Activated CD4-positive, alpha-beta T cell treated with anti-CD3 and anti-CD28 coated beads, Interleukin-2, amount 10 ng/mL, durations not matched to agents 7 days and 5 days (primary cell): Measurements from ENCODE around the gene DYNC2I2. TPM values are rescaled to one million over a fixed set of nuclear protein-coding genes. Genes with fewer than 3 reads are reported as not detected.

Experiments
- CTCF ChIA-PET: fragments of 350-600 bp; sonication (Branson Sonifier 250); formaldehyde crosslinking; loops from one replicate; lab custom pipeline; 2021; ENCODE audit warnings: antibody characterized with exemption; lab: Charles Lee
- POLR2A ChIA-PET: fragments of 350-600 bp; sonication (Branson Sonifier 250); formaldehyde crosslinking; loops from one replicate; lab custom pipeline; 2021; ENCODE audit warnings: antibody characterized with exemption; lab: Charles Lee
- DNase-seq: peaks from one replicate; pipeline ENCODE4 v3.0.0-alpha.2; 2020
- H3K27ac Mint-ChIP-seq: one replicate; pipeline ENCODE4 v1.8.0; 2021; ENCODE audit warnings: mild to moderate bottlenecking, moderate library complexity, mixed read lengths
- H3K27me3 Mint-ChIP-seq: one replicate; pipeline ENCODE4 v1.8.0; 2021; ENCODE audit warnings: mixed read lengths
- H3K36me3 Mint-ChIP-seq: one replicate; pipeline ENCODE4 v1.8.0; 2021; ENCODE audit warnings: low read depth, mixed read lengths
- H3K4me1 Mint-ChIP-seq: one replicate; pipeline ENCODE4 v1.8.0; 2021; ENCODE audit warnings: mixed read lengths
- H3K4me3 Mint-ChIP-seq: one replicate; pipeline ENCODE4 v1.8.0; 2021; ENCODE audit warnings: mild to moderate bottlenecking, moderate library complexity, mixed read lengths
- H3K9me3 Mint-ChIP-seq: one replicate; pipeline ENCODE4 v1.8.0; 2021; ENCODE audit warnings: mixed read lengths
- total RNA-seq, 2 experiments: library from RNA; stranded (reverse); gene quantifications; one replicate each; pipeline ENCODE4 v1.2.3, GENCODE V29; 2021

Gene DYNC2I2
- total RNA-seq, 2 experiments from 2014 or later = 60.6 to 68.3 TPM

- peaks cover 48% of the 10 kb centered on the region for H3K36me3 Mint-ChIP-seq
- H3K27me3 Mint-ChIP-seq = no peaks in the 10 kb centered on the region
- POLR2A ChIA-PET = no interaction called here
Observed at GRCh38 chr9:128619127-128619526, 37.5 kb downstream of the DYNC2I2 start.

GRCh38 chr9:128617943-128618342, 38.7 kb downstream of the DYNC2I2 start:
- Mint-ChIP-seq H3K27ac (no peak overlapping the region), H3K36me3 (peaks cover 56% of the 10 kb centered on the region), H3K4me1 (no peaks in the 10 kb centered on the region), H3K4me3 (no peak overlapping the region), H3K27me3 (no peaks in the 10 kb centered on the region), H3K9me3 (no peaks in the 10 kb centered on the region)
- CTCF ChIA-PET = interaction anchor here (2.4 kb wide), 1 partner anchor 11 kb away, joined by 5 read pairs; no protein-coding TSS in a partner anchor
- DNase-seq = no peak
- POLR2A ChIA-PET = interaction anchor here (0.5 kb wide), 1 partner anchor 73 kb away, joined by 4 read pairs; no protein-coding TSS in a partner anchor

More at GRCh38 chr9:128619127-128619526, 37.5 kb downstream of the DYNC2I2 start:
- H3K4me1 Mint-ChIP-seq = no peaks in the 10 kb centered on the region
- H3K9me3 Mint-ChIP-seq = no peaks in the 10 kb centered on the region
- H3K27ac Mint-ChIP-seq = no peak overlapping the region
- no peak overlapping the region for H3K4me3 Mint-ChIP-seq
- DNase-seq = no peak
- CTCF ChIA-PET = no interaction called here

GRCh38 chr9:128615571-128615970, 41.1 kb downstream of the DYNC2I2 start:
- ChIA-PET POLR2A (no interaction called here), CTCF (interaction anchor here (2.4 kb wide), 1 partner anchor 9 kb away, joined by 5 read pairs; no protein-coding TSS in a partner anchor)
- H3K9me3 Mint-ChIP-seq = no peaks in the 10 kb centered on the region
- H3K27me3 Mint-ChIP-seq = no peaks in the 10 kb centered on the region
- H3K4me1 Mint-ChIP-seq = no peaks in the 10 kb centered on the region
- H3K4me3 Mint-ChIP-seq = no peak overlapping the region
- peak overlapping the region; percentile 9 for H3K27ac Mint-ChIP-seq
- peaks cover 60% of the 10 kb centered on the region for H3K36me3 Mint-ChIP-seq
- DNase-seq = no peak

GRCh38 chr9:128614728-128615127, 41.9 kb downstream of the DYNC2I2 start:
- Mint-ChIP-seq H3K4me1 (no peaks in the 10 kb centered on the region), H3K27ac (no peak overlapping the region), H3K36me3 (peaks cover 65% of the 10 kb centered on the region), H3K4me3 (no peak overlapping the region), H3K9me3 (no peaks in the 10 kb centered on the region), H3K27me3 (no peaks in the 10 kb centered on the region)
- DNase-seq = no peak
- CTCF ChIA-PET = interaction anchor here (0.6 kb wide), 1 partner anchor 238 kb away, joined by 3 read pairs; no protein-coding TSS in a partner anchor
- POLR2A ChIA-PET = no interaction called here

- no peak for DNase-seq
- peaks cover 73% of the 10 kb centered on the region for H3K36me3 Mint-ChIP-seq
- ChIA-PET CTCF (interaction anchor here (1.0 to 1.9 kb wide), 3 partner anchors 9 to 53 kb away, joined by 3 to 5 read pairs (median 3); no protein-coding TSS in a partner anchor), POLR2A (no interaction called here)
- H3K9me3 Mint-ChIP-seq = no peaks in the 10 kb centered on the region
- H3K4me1 Mint-ChIP-seq = no peaks in the 10 kb centered on the region
- H3K4me3 Mint-ChIP-seq = no peak overlapping the region
- H3K27ac Mint-ChIP-seq = no peak overlapping the region
- H3K27me3 Mint-ChIP-seq = no peaks in the 10 kb centered on the region
Observed at GRCh38 chr9:128611600-128612394, 44.9 kb downstream of the DYNC2I2 start.

- H3K27me3 Mint-ChIP-seq = no peaks in the 10 kb centered on the region
- no peak for DNase-seq
- POLR2A ChIA-PET = no interaction called here
- peaks cover 71% of the 10 kb centered on the region for H3K36me3 Mint-ChIP-seq
- H3K9me3 Mint-ChIP-seq = no peaks in the 10 kb centered on the region
- CTCF ChIA-PET = interaction anchor here (1.1 to 1.9 kb wide), 3 partner anchors 12 to 111 kb away, joined by 3 to 5 read pairs (median 3); no protein-coding TSS in a partner anchor
- no peak overlapping the region for H3K27ac Mint-ChIP-seq
- no peak overlapping the region for H3K4me3 Mint-ChIP-seq
- H3K4me1 Mint-ChIP-seq = no peaks in the 10 kb centered on the region
Observed at GRCh38 chr9:128610897-128611296, 45.8 kb downstream of the DYNC2I2 start.

GRCh38 chr9:128607642-128608350, 48.9 kb downstream of the DYNC2I2 start:
- Mint-ChIP-seq H3K27me3 (no peaks in the 10 kb centered on the region), H3K9me3 (no peaks in the 10 kb centered on the region), H3K27ac (no peak overlapping the region), H3K4me1 (no peaks in the 10 kb centered on the region), H3K4me3 (no peak overlapping the region), H3K36me3 (peaks cover 70% of the 10 kb centered on the region)
- DNase-seq = no peak
- ChIA-PET POLR2A (no interaction called here), CTCF (interaction anchor here (0.6 to 1.9 kb wide), 6 partner anchors 9 to 94 kb away, joined by 3 to 5 read pairs (median 3); partner anchors contain the start of gene PKN3)

GRCh38 chr9:128603697-128604096, 53.0 kb downstream of the DYNC2I2 start:
- Mint-ChIP-seq H3K9me3 (no peaks in the 10 kb centered on the region), H3K27me3 (no peaks in the 10 kb centered on the region), H3K27ac (no peak overlapping the region), H3K36me3 (peaks cover 64% of the 10 kb centered on the region), H3K4me3 (no peak overlapping the region), H3K4me1 (no peaks in the 10 kb centered on the region)
- ChIA-PET CTCF (interaction anchor here (0.8 to 1.8 kb wide), 4 partner anchors 8 to 25 kb away, joined by 3 to 5 read pairs (median 4); no protein-coding TSS in a partner anchor), POLR2A (interaction anchor here (0.6 kb wide), 1 partner anchor 12 kb away, joined by 4 read pairs; no protein-coding TSS in a partner anchor)
- DNase-seq = no peak

GRCh38 chr9:128600099-128600498, 56.5 kb downstream of the DYNC2I2 start:
- CTCF ChIA-PET = interaction anchor here (0.6 to 0.7 kb wide), 2 partner anchors 9 to 713 kb away, joined by 3 to 5 read pairs; no protein-coding TSS in a partner anchor
- Mint-ChIP-seq H3K4me1 (no peaks in the 10 kb centered on the region), H3K27me3 (no peaks in the 10 kb centered on the region), H3K27ac (no peak overlapping the region), H3K9me3 (no peaks in the 10 kb centered on the region), H3K4me3 (no peak overlapping the region), H3K36me3 (peaks cover 59% of the 10 kb centered on the region)
- POLR2A ChIA-PET = no interaction called here
- DNase-seq = no peak

GRCh38 chr9:128595471-128595870, 61.2 kb downstream of the DYNC2I2 start:
- ChIA-PET CTCF (interaction anchor here (1.5 kb wide), 1 partner anchor 8 kb away, joined by 3 read pairs; no protein-coding TSS in a partner anchor), POLR2A (no interaction called here)
- DNase-seq = no peak
- H3K36me3 Mint-ChIP-seq = peaks cover 58% of the 10 kb centered on the region
- H3K4me1 Mint-ChIP-seq = no peaks in the 10 kb centered on the region
- no peaks in the 10 kb centered on the region for H3K9me3 Mint-ChIP-seq
- H3K4me3 Mint-ChIP-seq = no peak overlapping the region
- no peaks in the 10 kb centered on the region for H3K27me3 Mint-ChIP-seq
- H3K27ac Mint-ChIP-seq = no peak overlapping the region

- CTCF ChIA-PET = interaction anchor here (1.5 kb wide), 1 partner anchor 18 kb away, joined by 4 read pairs; no protein-coding TSS in a partner anchor
- POLR2A ChIA-PET = no interaction called here
- Mint-ChIP-seq H3K4me1 (peaks cover 2% of the 10 kb centered on the region), H3K27me3 (no peaks in the 10 kb centered on the region), H3K36me3 (peaks cover 49% of the 10 kb centered on the region), H3K4me3 (no peak overlapping the region), H3K9me3 (no peaks in the 10 kb centered on the region), H3K27ac (no peak overlapping the region)
- DNase-seq = no peak
Observed at GRCh38 chr9:128593856-128594255, 62.8 kb downstream of the DYNC2I2 start.

GRCh38 chr9:128593039-128593438, 63.6 kb downstream of the DYNC2I2 start:
- no peak overlapping the region for H3K27ac Mint-ChIP-seq
- H3K4me3 Mint-ChIP-seq = no peak overlapping the region
- peaks cover 7% of the 10 kb centered on the region for H3K4me1 Mint-ChIP-seq
- H3K9me3 Mint-ChIP-seq = no peaks in the 10 kb centered on the region
- CTCF ChIA-PET = interaction anchor here (1.5 kb wide), 1 partner anchor 17 kb away, joined by 4 read pairs; no protein-coding TSS in a partner anchor
- POLR2A ChIA-PET = no interaction called here
- no peaks in the 10 kb centered on the region for H3K27me3 Mint-ChIP-seq
- DNase-seq = no peak
- peaks cover 50% of the 10 kb centered on the region for H3K36me3 Mint-ChIP-seq
